ENCODE measurements around the gene CDC123. TPM values are rescaled to one million over a fixed set of nuclear protein-coding genes. Genes with fewer than 3 reads are reported as not detected.
"Not testable (repeated sequence)": the region's sequence is repeated elsewhere in the genome, so short reads cannot be mapped to it uniquely, and the experiment has no call there.

CDC123 gene
- total and polyA plus RNA-seq, 2 donors (not counting 1 experiment from before 2014, with no cell fraction given): 48.9 to 56.0 TPM

DNA sequence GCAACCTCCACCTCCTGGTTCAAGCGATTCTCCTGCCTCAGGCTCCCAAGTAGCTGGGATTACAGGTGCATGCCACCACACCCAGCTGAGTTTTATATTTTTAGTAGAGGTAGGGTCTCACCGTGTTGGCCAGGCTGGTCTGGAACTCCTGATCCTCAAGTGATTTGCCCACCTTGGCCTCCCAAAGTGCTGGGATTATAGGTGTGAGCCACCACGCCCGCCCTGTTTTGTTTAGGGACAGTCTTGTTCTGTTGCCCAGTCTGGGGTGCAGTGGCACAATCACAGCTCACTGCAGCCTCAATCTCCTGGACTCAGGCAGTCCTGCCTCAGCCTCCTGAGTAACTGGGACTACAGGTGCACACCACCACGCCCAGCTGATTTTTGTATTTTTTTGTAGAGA, 54.7 kb downstream of the CDC123 start:
- WGBS (ENCODE audit: insufficient coverage): 94% methylated on average over 4 of the region's 5 CpGs
- H3K27ac ChIP-seq (ENCODE audit: low read length in 2 of 2); H4K20me1 ChIP-seq (ENCODE audit: control insufficient read depth, insufficient read depth, low read length, poor library complexity, severe bottlenecking); H3K9ac ChIP-seq (ENCODE audit: low read length); H3K4me2 ChIP-seq (replicated peaks; ENCODE audit: low read depth, low read length, poor library complexity, severe bottlenecking); H3K9me3 ChIP-seq (ENCODE audit: control extremely low read depth in 1 of 3, control insufficient read depth in 2 of 3, insufficient read depth in 1 of 3, low read length in 2 of 3); intact Hi-C loops (cut with micrococcal nuclease); H3K4me3 Mint-ChIP-seq; H3K4me3 ChIP-seq (ENCODE audit: control extremely low read depth in 1 of 5, extremely low read depth in 1 of 5, insufficient read depth in 1 of 5, low read depth in 2 of 5, low read length in 4 of 5); ATAC-seq (ENCODE audit: low read depth); H2AFZ ChIP-seq (ENCODE audit: insufficient read depth, low read depth, low read length, poor library complexity, severe bottlenecking); H3K27me3 ChIP-seq (replicated peaks in 1 of 4; ENCODE audit: control extremely low read depth in 1 of 4, control insufficient read depth in 3 of 4, insufficient read depth in 4 of 4, low read length in 3 of 4); DNase-seq; H3K9me3 Mint-ChIP-seq (ENCODE audit: insufficient read depth); H3K27me3 Mint-ChIP-seq: not testable (repeated sequence)
- peaks cover 25 to 30% of the 10 kb centered on the region in 2 donors for H3K4me1 ChIP-seq (ENCODE audit: control insufficient read depth in 2 of 2, insufficient read depth in 2 of 2, low read length in 2 of 2)
- peaks cover 0 to 42% of the 10 kb centered on the region in 2 experiments for H3K36me3 ChIP-seq (replicated peaks in 1 of 2; ENCODE audit: control extremely low read depth in 1 of 2, control insufficient read depth in 1 of 2, extremely low read depth in 1 of 2, insufficient read depth in 2 of 2, low read length in 1 of 2)
- peaks cover 39% of the 10 kb centered on the region for H3K79me2 ChIP-seq (ENCODE audit: control insufficient read depth, insufficient read depth, low read length)
- CTCF ChIA-PET: interaction anchor here (1.0 to 5.9 kb wide), 3 partner anchors 234 to 460 kb away, joined by 3 to 75 read pairs (median 29); no protein-coding TSS in a partner anchor
- POLR2A ChIA-PET: interaction anchor here (1.2 to 2.0 kb wide), 2 partner anchors 12 to 99 kb away, joined by 3 to 6 read pairs; partner anchors contain the start of gene CAMK1D
- H3K27ac Mint-ChIP-seq: peak overlapping the region; percentile 41
- peaks cover 31% of the 10 kb centered on the region for H3K4me1 Mint-ChIP-seq

DNA sequence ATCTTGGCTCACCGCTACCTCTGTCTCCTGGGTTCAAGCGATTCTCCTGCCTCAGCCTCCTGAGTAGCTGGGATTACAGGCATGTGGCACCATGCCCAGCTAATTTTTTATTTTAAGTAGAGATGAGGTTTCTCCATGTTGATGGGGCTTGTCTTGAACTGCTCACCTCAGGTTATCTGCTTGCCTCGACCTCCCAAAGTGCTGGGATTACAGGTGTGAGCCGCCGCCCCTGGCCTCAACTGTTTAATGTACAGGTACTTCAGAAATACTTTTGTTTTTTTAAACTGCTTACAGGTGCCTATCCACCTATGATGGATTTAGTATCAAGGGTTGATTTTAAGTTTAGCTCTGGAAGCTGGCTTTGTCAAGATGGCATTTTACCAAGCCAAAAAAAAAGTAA, 55.6 kb downstream of the CDC123 start:
- H3K4me3 Mint-ChIP-seq: no peak overlapping the region
- intact Hi-C loops (cut with micrococcal nuclease): no loop called here
- Histone ChIP-seq H3K4me3 (ENCODE audit: control extremely low read depth in 1 of 5, extremely low read depth in 1 of 5, insufficient read depth in 1 of 5, low read depth in 2 of 5, low read length in 4 of 5) (no peak overlapping the region), H4K20me1 (ENCODE audit: control insufficient read depth, insufficient read depth, low read length, poor library complexity, severe bottlenecking) (no peaks in the 10 kb centered on the region), H3K9ac (ENCODE audit: low read length) (no peak overlapping the region), H3K4me1 (ENCODE audit: control insufficient read depth in 2 of 2, insufficient read depth in 2 of 2, low read length in 2 of 2) (peaks cover 17 to 22% of the 10 kb centered on the region in 2 donors), H3K4me2 (replicated peaks; ENCODE audit: low read depth, low read length, poor library complexity, severe bottlenecking) (no peak overlapping the region), H3K79me2 (ENCODE audit: control insufficient read depth, insufficient read depth, low read length) (peaks cover 30% of the 10 kb centered on the region), H3K27me3 (replicated peaks in 1 of 4; ENCODE audit: control extremely low read depth in 1 of 4, control insufficient read depth in 3 of 4, insufficient read depth in 4 of 4, low read length in 3 of 4) (no peaks in the 10 kb centered on the region), H3K36me3 (replicated peaks in 1 of 2; ENCODE audit: control extremely low read depth in 1 of 2, control insufficient read depth in 1 of 2, extremely low read depth in 1 of 2, insufficient read depth in 2 of 2, low read length in 1 of 2) (peaks cover 0 to 36% of the 10 kb centered on the region in 2 experiments), H3K9me3 (ENCODE audit: control extremely low read depth in 1 of 3, control insufficient read depth in 2 of 3, insufficient read depth in 1 of 3, low read length in 2 of 3) (no peaks in the 10 kb centered on the region), H3K27ac (ENCODE audit: low read length in 2 of 2) (no peak overlapping the region), H2AFZ (ENCODE audit: insufficient read depth, low read depth, low read length, poor library complexity, severe bottlenecking) (no peak overlapping the region)
- CTCF ChIA-PET: interaction anchor here (1.0 to 5.9 kb wide), 8 partner anchors 13 to 651 kb away, joined by 3 to 75 read pairs (median 8); no protein-coding TSS in a partner anchor
- H3K9me3 Mint-ChIP-seq (ENCODE audit: insufficient read depth): no peaks in the 10 kb centered on the region
- 100% methylated on average over 5 of the region's 5 CpGs for WGBS (ENCODE audit: insufficient coverage)
- POLR2A ChIA-PET: interaction anchor here (2.0 kb wide), 1 partner anchor 98 kb away, joined by 6 read pairs; the partner anchor contains the start of gene CAMK1D
- DNase-seq (no peak), ATAC-seq (ENCODE audit: low read depth) (no peak)
- TF ChIP-seq CTCF (IDR thresholded peaks at IDR 0.05) (no peak), EZH2 (IDR thresholded peaks at IDR 0.05; ENCODE audit: borderline replicate concordance, insufficient read depth, low read depth, low read length, poor library complexity, severe bottlenecking) (no peak)
- H3K27me3 Mint-ChIP-seq: no peaks in the 10 kb centered on the region
- H3K4me1 Mint-ChIP-seq: peaks cover 23% of the 10 kb centered on the region
- no peak overlapping the region for H3K27ac Mint-ChIP-seq
